CD14-positive monocyte (primary cell): Measurements from ENCODE around the gene ITPR2. TPM values are rescaled to one million over a fixed set of nuclear protein-coding genes. Genes with fewer than 3 reads are reported as not detected.

Experiments used
- DNase-seq, 3 donors: peaks; one replicate each; pipeline ENCODE4 v3.0.0-alpha.2; 2011 to 2022
- H2AFZ ChIP-seq: 2 replicates; pipeline ENCODE4 v1.6.0; 2012; ENCODE audit warnings: mild to moderate bottlenecking, low read depth, low read length, inconsistent platforms; ENCODE audit not compliant: insufficient read depth, poor library complexity, severe bottlenecking
- H3K27ac ChIP-seq, 2 donors: 1 replicate in 1 of 2; 2 replicates in 1 of 2; pipeline ENCODE4 v1.5.1; 2012 to 2013; ENCODE audit warnings: low read length in 2 of 2, control low read depth in 1 of 2, inconsistent platforms in 1 of 2, low read depth in 1 of 2, mild to moderate bottlenecking in 1 of 2
- H3K27me3 ChIP-seq, 2 donors: one replicate each; pipeline versions ENCODE4 v1.6.0 to v1.6.1; 2011 to 2013; ENCODE audit warnings: low read length in 2 of 2; ENCODE audit not compliant: control insufficient read depth in 2 of 2, insufficient read depth in 2 of 2
- H3K36me3 ChIP-seq, 2 donors: replicated peaks in 1 of 2; 1 replicate in 1 of 2; 2 replicates in 1 of 2; pipeline versions ENCODE4 v1.5.1 to v1.6.1; 2012 to 2013; ENCODE audit warnings: low read length in 2 of 2, control low read depth in 1 of 2, inconsistent platforms in 1 of 2, mild to moderate bottlenecking in 1 of 2; ENCODE audit not compliant: insufficient read depth in 2 of 2, control insufficient read depth in 1 of 2
- H3K4me1 ChIP-seq, 2 donors: 1 replicate in 1 of 2; 2 replicates in 1 of 2; pipeline versions ENCODE4 v1.5.1 to v1.6.1; 2012 to 2013; ENCODE audit warnings: low read length in 2 of 2, control low read depth in 1 of 2, inconsistent platforms in 1 of 2, mild to moderate bottlenecking in 1 of 2, moderate library complexity in 1 of 2; ENCODE audit not compliant: insufficient read depth in 2 of 2, control insufficient read depth in 1 of 2
- H3K4me2 ChIP-seq: replicated peaks from 2 replicates; pipeline ENCODE3; 2012; ENCODE audit warnings: low read length, moderate library complexity, mild to moderate bottlenecking; ENCODE audit not compliant: poor library complexity, severe bottlenecking; ENCODE audit errors: extremely low read depth
- H3K4me3 ChIP-seq, 3 experiments: fragments of 200-600 bp in 1 of 3; sonication (generic) in 1 of 3; replicated peaks in 1 of 3; 1 replicate in 2 of 3; 2 replicates in 1 of 3; pipeline ENCODE4 v1.5.1; 2011 to 2013; ENCODE audit warnings: low read length in 3 of 3, mild to moderate bottlenecking in 3 of 3, control low read depth in 2 of 3, low read depth in 2 of 3, inconsistent platforms in 1 of 3, moderate library complexity in 1 of 3
- H3K79me2 ChIP-seq: 2 replicates; pipeline ENCODE4 v1.6.0; 2012; ENCODE audit warnings: mild to moderate bottlenecking, control low read depth, inconsistent platforms, low read length, moderate library complexity; ENCODE audit not compliant: insufficient read depth
- H3K9ac ChIP-seq: 2 replicates; pipeline ENCODE4 v1.6.0; 2017; ENCODE audit warnings: low read length, mild to moderate bottlenecking; ENCODE audit not compliant: insufficient read depth, poor library complexity, severe bottlenecking
- H3K9me3 ChIP-seq, 2 donors: replicated peaks in 1 of 2; 1 replicate in 1 of 2; 2 replicates in 1 of 2; pipeline versions ENCODE4 v1.5.1 to v1.6.1; 2012 to 2013; ENCODE audit warnings: low read length in 2 of 2, control low read depth in 1 of 2; ENCODE audit not compliant: control insufficient read depth in 1 of 2, insufficient read depth in 1 of 2
- H4K20me1 ChIP-seq: 2 replicates; pipeline ENCODE4 v1.6.0; 2012; ENCODE audit warnings: mild to moderate bottlenecking, low read length, control low read depth, moderate library complexity; ENCODE audit not compliant: insufficient read depth
- H3K27ac Mint-ChIP-seq, 7 donors: one replicate each; pipeline ENCODE4 v1.8.0; 2020; ENCODE audit warnings: mild to moderate bottlenecking in 7 of 7, mixed read lengths in 7 of 7, moderate library complexity in 6 of 7, inconsistent platforms in 2 of 7
- H3K27me3 Mint-ChIP-seq, 3 donors: one replicate each; pipeline ENCODE4 v1.8.0; 2021 to 2022; ENCODE audit warnings: low read depth in 3 of 3, mild to moderate bottlenecking in 3 of 3, mixed read lengths in 3 of 3, moderate library complexity in 3 of 3, inconsistent platforms in 1 of 3
- H3K36me3 Mint-ChIP-seq, 2 donors: one replicate each; pipeline ENCODE4 v1.8.0; 2020; ENCODE audit warnings: mixed read lengths in 2 of 2, inconsistent platforms in 1 of 2, mild to moderate bottlenecking in 1 of 2
- H3K4me1 Mint-ChIP-seq: one replicate; pipeline ENCODE4 v1.8.0; 2020; ENCODE audit warnings: mild to moderate bottlenecking, mixed read lengths
- H3K4me3 Mint-ChIP-seq, 2 donors: one replicate each; pipeline ENCODE4 v1.8.0; 2020; ENCODE audit warnings: mild to moderate bottlenecking in 2 of 2, mixed read lengths in 2 of 2, moderate library complexity in 1 of 2
- H3K9me3 Mint-ChIP-seq, 7 donors: one replicate each; pipeline ENCODE4 v1.8.0; 2020 to 2022; ENCODE audit warnings: mixed read lengths in 7 of 7, mild to moderate bottlenecking in 6 of 7, moderate library complexity in 6 of 7, inconsistent platforms in 2 of 7
- CTCF ChIP-seq: fragments of 200-600 bp; IDR thresholded peaks from one replicate; pipeline ENCODE4 v1.8.0; 2022; ENCODE audit warnings: antibody characterized with exemption, mild to moderate bottlenecking
- WGBS: methylation state at CpG from one replicate; pipeline ENCODE4 v1.1.5; 2013; ENCODE audit warnings: missing lambda C conversion rate; ENCODE audit not compliant: insufficient coverage; 5-methylcytosine and 5-hydroxymethylcytosine counted together
- intact Hi-C, 2 donors: fragments of 100-400 bp; cut with micrococcal nuclease; formaldehyde crosslinking; loops; one replicate each; pipeline versions ENCODE4 v1.15.0 to v1.15.1; 2023
- polyA plus RNA-seq, 3 donors: library from polyadenylated mRNA; depleted of rRNA in 1 of 3; unstranded in 2 of 3; stranded (reverse) in 1 of 3; fragments of 300-500 nt in 2 of 3; fragments of >200 nt in 1 of 3; fragmentation: Illumina TruSeq in 2 of 3; gene quantifications; 1 replicate in 2 of 3; 2 replicates in 1 of 3; pipeline ENCODE4 v1.2.3, GENCODE V29; 2012 to 2021

Gene ITPR2
- polyA plus RNA-seq, 3 donors = 2.7 to 6.4 (median 5.7) TPM

DNA sequence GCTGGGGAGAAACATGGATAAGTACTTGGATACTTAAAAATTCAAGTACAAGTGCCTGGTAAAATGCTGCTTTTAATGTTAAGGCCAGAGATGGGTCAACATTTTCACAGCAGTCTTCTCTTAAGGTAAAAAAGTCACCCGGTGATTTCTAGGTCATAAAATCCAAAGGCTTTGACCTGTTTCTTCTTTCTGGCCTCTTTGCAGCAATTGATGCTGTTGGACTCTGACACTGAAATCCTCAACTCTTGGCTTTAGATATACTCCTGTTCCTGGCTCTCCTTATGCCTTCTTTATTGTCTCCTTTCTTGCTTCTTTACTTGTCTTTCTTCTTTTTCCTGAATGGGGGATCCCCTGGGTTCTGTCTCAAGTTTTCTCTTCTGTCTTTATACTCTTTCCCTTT, 448.5 kb downstream of the ITPR2 start:
- Mint-ChIP-seq H3K9me3 (peaks cover 2 to 9% (median 5%) of the 10 kb centered on the region in 7 donors), H3K27me3 (peaks cover 0 to 4% (median 0%) of the 10 kb centered on the region in 3 donors), H3K36me3 (peaks cover 45 to 47% of the 10 kb centered on the region in 2 donors), H3K4me1 (no peaks in the 10 kb centered on the region), H3K4me3 (no peak overlapping the region), H3K27ac (no peak overlapping the region)
- H3K36me3 ChIP-seq = peaks cover 6 to 37% of the 10 kb centered on the region in 2 donors
- no peaks in the 10 kb centered on the region for H3K4me1 ChIP-seq
- no peak overlapping the region for H3K9ac ChIP-seq
- no peak overlapping the region for H3K4me3 ChIP-seq
- H3K4me2 ChIP-seq = no peak overlapping the region
- H3K79me2 ChIP-seq = no peaks in the 10 kb centered on the region
- 100% methylated on average over 1 of the region's 1 CpG for WGBS
- no peak overlapping the region for H2AFZ ChIP-seq
- H3K27me3 ChIP-seq = no peaks in the 10 kb centered on the region
- intact Hi-C loops = no loop called here
- H3K27ac ChIP-seq = no peak overlapping the region
- no peaks in the 10 kb centered on the region for H4K20me1 ChIP-seq
- no peak for TF ChIP-seq CTCF
- H3K9me3 ChIP-seq = no peaks in the 10 kb centered on the region
- DNase-seq = no peak

DNA sequence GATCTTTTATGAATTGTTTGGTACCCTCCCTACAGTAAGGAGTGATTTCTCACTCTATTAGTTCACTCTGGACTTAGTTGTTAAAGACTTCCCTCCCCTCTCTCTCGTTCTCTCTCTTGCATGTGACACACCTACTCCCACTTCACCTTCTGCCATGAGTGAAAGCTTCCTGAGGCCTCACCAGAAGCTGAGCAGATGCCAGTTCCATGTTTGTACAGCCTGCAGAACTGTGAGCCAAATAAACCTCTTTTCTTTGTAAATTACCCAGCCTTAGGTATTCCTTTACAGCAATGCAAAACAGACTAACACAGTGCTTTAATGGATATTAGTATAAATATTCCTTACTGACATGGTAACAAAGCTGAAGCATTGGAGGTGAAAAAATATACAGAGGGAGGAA, 450.0 kb downstream of the ITPR2 start:
- Histone ChIP-seq H3K27me3 (no peaks in the 10 kb centered on the region), H3K9me3 (no peaks in the 10 kb centered on the region), H3K36me3 (peaks cover 6 to 37% of the 10 kb centered on the region in 2 donors), H3K9ac (no peak overlapping the region), H3K79me2 (no peaks in the 10 kb centered on the region), H3K4me2 (no peak overlapping the region), H3K27ac (no peak overlapping the region), H3K4me1 (peaks cover 3 to 9% of the 10 kb centered on the region in 2 donors), H2AFZ (no peak overlapping the region), H3K4me3 (no peak overlapping the region), H4K20me1 (no peaks in the 10 kb centered on the region)
- no peak for TF ChIP-seq CTCF
- WGBS = 100% methylated on average over 1 of the region's 1 CpG
- no peak overlapping the region for H3K27ac Mint-ChIP-seq
- H3K4me3 Mint-ChIP-seq = no peak overlapping the region
- peaks cover 2 to 9% (median 5%) of the 10 kb centered on the region in 7 donors for H3K9me3 Mint-ChIP-seq
- peaks cover 38 to 41% of the 10 kb centered on the region in 2 donors for H3K36me3 Mint-ChIP-seq
- intact Hi-C loops = no loop called here
- peaks cover 10% of the 10 kb centered on the region for H3K4me1 Mint-ChIP-seq
- no peak for DNase-seq
- H3K27me3 Mint-ChIP-seq = no peaks in the 10 kb centered on the region
